ENCODE data around the gene POLDIP2.

DNA sequence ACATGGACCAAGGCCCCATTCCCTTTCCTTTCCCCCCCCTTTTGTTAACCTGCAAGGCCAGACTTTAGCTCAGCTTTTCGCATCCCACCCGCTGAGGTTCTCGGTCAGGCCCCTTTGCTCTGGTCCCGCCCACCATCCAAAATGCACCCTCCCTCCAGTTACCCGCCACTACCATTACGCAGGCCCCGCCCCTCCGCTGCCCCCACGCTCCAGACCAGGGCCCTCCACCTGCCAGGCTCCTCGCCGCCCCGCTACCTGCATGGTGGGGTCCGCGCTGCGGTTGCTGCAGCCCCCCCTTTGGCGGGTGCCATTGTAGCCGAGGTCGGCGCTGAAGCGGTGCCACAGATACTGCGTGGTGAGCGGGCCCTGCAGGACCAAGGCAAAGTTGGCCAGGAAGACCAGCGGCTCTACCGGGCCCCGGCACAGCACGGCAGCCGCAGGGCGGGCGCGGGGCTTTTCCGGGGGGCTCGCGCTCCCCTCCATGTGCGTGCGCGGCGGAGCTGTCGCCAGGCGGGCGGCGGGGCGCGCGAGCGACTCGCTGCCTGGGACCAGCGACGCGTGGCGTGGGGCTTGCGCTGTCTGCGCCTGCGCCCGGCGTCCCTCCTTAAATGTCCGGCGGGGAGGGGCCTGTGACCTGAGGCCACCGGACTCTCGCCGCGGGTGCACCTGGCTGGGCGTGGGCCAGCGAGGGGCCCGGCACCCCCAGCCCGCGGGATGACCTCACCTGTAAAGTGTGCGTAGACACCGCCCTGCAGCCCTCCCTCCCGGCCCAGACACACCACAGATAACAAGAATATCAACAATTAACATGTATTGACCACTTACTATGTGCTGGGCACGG is 48.5 kb upstream of the POLDIP2 start, which contains the start of gene SLC46A1:
- TF ChIP-seq, protein P1, sequence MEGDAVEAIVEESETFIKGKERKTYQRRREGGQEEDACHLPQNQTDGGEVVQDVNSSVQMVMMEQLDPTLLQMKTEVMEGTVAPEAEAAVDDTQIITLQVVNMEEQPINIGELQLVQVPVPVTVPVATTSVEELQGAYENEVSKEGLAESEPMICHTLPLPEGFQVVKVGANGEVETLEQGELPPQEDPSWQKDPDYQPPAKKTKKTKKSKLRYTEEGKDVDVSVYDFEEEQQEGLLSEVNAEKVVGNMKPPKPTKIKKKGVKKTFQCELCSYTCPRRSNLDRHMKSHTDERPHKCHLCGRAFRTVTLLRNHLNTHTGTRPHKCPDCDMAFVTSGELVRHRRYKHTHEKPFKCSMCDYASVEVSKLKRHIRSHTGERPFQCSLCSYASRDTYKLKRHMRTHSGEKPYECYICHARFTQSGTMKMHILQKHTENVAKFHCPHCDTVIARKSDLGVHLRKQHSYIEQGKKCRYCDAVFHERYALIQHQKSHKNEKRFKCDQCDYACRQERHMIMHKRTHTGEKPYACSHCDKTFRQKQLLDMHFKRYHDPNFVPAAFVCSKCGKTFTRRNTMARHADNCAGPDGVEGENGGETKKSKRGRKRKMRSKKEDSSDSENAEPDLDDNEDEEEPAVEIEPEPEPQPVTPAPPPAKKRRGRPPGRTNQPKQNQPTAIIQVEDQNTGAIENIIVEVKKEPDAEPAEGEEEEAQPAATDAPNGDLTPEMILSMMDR (IDR thresholded peaks at IDR 0.05 in 2 of 3, conservative IDR thresholded peaks at IDR 0.05 in 1 of 3; ENCODE audit: control insufficient read depth in 2 of 3, extremely low read depth in 1 of 3, insufficient read depth in 1 of 3, low read depth in 3 of 3, low read length in 3 of 3), result no peak
- TF ChIP-seq SPI1 (IDR thresholded peaks at IDR 0.05; ENCODE audit: borderline replicate concordance, insufficient read depth, low read depth, low read length) (no peak), ZNF207 (IDR thresholded peaks at IDR 0.05; ENCODE audit: borderline replicate concordance) (0 out of 2 replicates have a peak, but pooled peaks have one; percentile 32), POU2F2 (IDR thresholded peaks at IDR 0.05; ENCODE audit: borderline replicate concordance, low read depth, low read length) (no peak), MYC (IDR thresholded peaks at IDR 0.05; ENCODE audit: insufficient read depth, insufficient read length, insufficient replicate concordance, low read length, severe bottlenecking) (no peak)

All from GM12878 (cell line).